Subcutaneous adipose tissue (tissue), 4 donors: ENCODE measurements around the gene SLC51B. TPM values are rescaled to one million over a fixed set of nuclear protein-coding genes. Genes with fewer than 3 reads are reported as not detected.

ENCODE experiments used
- CTCF ChIP-seq: fragments of 450-650 bp; IDR thresholded peaks from one replicate; pipeline ENCODE4 v1.5.1; 2016; ENCODE audit warnings: low read depth, mild to moderate bottlenecking, control low read depth, antibody characterized with exemption, moderate library complexity
- total RNA-seq, 4 donors: library from RNA; depleted of rRNA; stranded (reverse); fragments of >200 nt; gene quantifications; one replicate each; pipeline ENCODE4 v1.1.0, GENCODE V29; 2016

Gene SLC51B
- total RNA-seq, 4 donors from 2014 or later = not detected

GRCh38 chr15:65101891-65102708 is 56.9 kb downstream of the SLC51B start:
- TF ChIP-seq CTCF = no peak

- no peak for TF ChIP-seq CTCF
Observed at GRCh38 chr15:65102912-65103311, 57.7 kb downstream of the SLC51B start.

Other genes with a start within 250 kb of the SLC51B start
- gene PIF1, start 219.7 kb upstream of the SLC51B start, total RNA-seq = 1 to 10 TPM in 3 of 4 donors, under 1 TPM in 1; 0.16 to 4.0 (median 2.5) TPM
- gene PLEKHO2, start 203.5 kb upstream of the SLC51B start, total RNA-seq = 10 to 100 TPM; 31.3 to 54.7 (median 36.5) TPM
- 10 to 100 TPM; 13.8 to 27.3 (median 15.2) TPM for gene ANKDD1A, start 133.5 kb upstream of the SLC51B start, total RNA-seq
- gene SPG21, start 55.5 kb upstream of the SLC51B start, total RNA-seq = 100 to 1,000 TPM in 1 of 4 donors, 10 to 100 TPM in 3; 89.7 to 127 (median 94.8) TPM
- 10 to 100 TPM; 18.3 to 29.0 (median 23.7) TPM for gene MTFMT, start 15.7 kb upstream of the SLC51B start, total RNA-seq
- gene RASL12, start 22.6 kb downstream of the SLC51B start, total RNA-seq = 10 to 100 TPM in 1 of 4 donors, 1 to 10 TPM in 3; 2.6 to 13.6 (median 7.7) TPM
- not detected for gene KBTBD13, start 31.4 kb downstream of the SLC51B start, total RNA-seq
- 1 to 10 TPM; 1.3 to 5.7 (median 3.1) TPM for gene UBAP1L, start 69.8 kb downstream of the SLC51B start, total RNA-seq
- gene PDCD7, start 88.4 kb downstream of the SLC51B start, total RNA-seq = 10 to 100 TPM; 11.9 to 21.1 (median 17.9) TPM
- 10 to 100 TPM; 49.6 to 79.5 (median 71.9) TPM for gene CLPX, start 140.0 kb downstream of the SLC51B start, total RNA-seq
- gene CILP, start 166.1 kb downstream of the SLC51B start, total RNA-seq = 100 to 1,000 TPM in 2 of 4 donors, 10 to 100 TPM in 2; 46.5 to 223 (median 111) TPM
- gene PARP16, start 241.5 kb downstream of the SLC51B start, total RNA-seq = 10 to 100 TPM in 2 of 4 donors, 1 to 10 TPM in 2; 8.1 to 13.4 (median 11.0) TPM